K562 (cell line): Measurements from ENCODE around the gene BCAS3. TPM values are rescaled to one million over a fixed set of nuclear protein-coding genes. Genes with fewer than 3 reads are reported as not detected.

Experiments
- ATAC-seq: fragments of 200-7000 bp; cut with Tn5 transposase; 3 replicates; pipeline ENCODE4 v1.9.1; 2020; ENCODE audit warnings: moderate library complexity
- BruUV-seq: library from RNA; stranded (reverse); fragments of 400-500 nt; replicated peaks from 2 replicates; lab custom pipeline; 2021; lab: Mats Ljungman, UMichigan
- CTCF ChIA-PET: fragments of 300-600 bp; formaldehyde crosslinking; extraction: SDS; loops from one replicate; lab custom pipeline; 2021; ENCODE audit warnings: low intra/inter-chr PET ratio; lab: Yijun Ruan, JAX
- POLR2A ChIA-PET: fragments of 300-600, 350-650 bp; sonication (Branson Sonifier 250); formaldehyde crosslinking; extraction: SDS; loops from one replicate; lab custom pipeline; 2021; ENCODE audit warnings: antibody characterized with exemption, inconsistent platforms; lab: Yijun Ruan, JAX
- DNase-seq, 4 experiments: peaks; one replicate each; pipeline versions ENCODE4 v3.0.0 to v3.0.0-alpha.2; 2011 to 2018; ENCODE audit warnings: low spot score in 3 of 4, mixed read lengths in 3 of 4; ENCODE audit errors: extremely low read depth in 1 of 4
- FAIRE-seq: peaks from 2 replicates; lab custom pipeline; 2011; peaks lifted over from hg19 to GRCh38; lab: Jason Lieb, UNC
- H2AFZ ChIP-seq: 2 replicates; pipeline ENCODE4 v1.6.0; 2011; ENCODE audit warnings: low read depth, low read length, control low read depth, inconsistent platforms
- H3K27ac ChIP-seq: fragments of 200-600 bp; 3 replicates; pipeline ENCODE4 v1.8.0; 2011; ENCODE audit warnings: low read depth, mild to moderate bottlenecking, control low read depth, inconsistent platforms, low read length, moderate library complexity, mixed read lengths; ENCODE audit errors: extremely low read depth
- H3K27me3 ChIP-seq, 2 experiments: fragments of 300-600 bp in 1 of 2; 2 replicates in 1 of 2; 3 replicates in 1 of 2; pipeline versions ENCODE4 v1.6.0 to v1.8.0; 2011; ENCODE audit warnings: inconsistent platforms in 2 of 2, low read length in 2 of 2, mild to moderate bottlenecking in 1 of 2, mixed read lengths in 1 of 2, moderate library complexity in 1 of 2; ENCODE audit not compliant: control insufficient read depth in 2 of 2, insufficient read depth in 2 of 2
- H3K36me3 ChIP-seq: fragments of 300-600 bp; 3 replicates; pipeline ENCODE4 v1.8.0; 2011; ENCODE audit warnings: mild to moderate bottlenecking, low read length, inconsistent platforms; ENCODE audit not compliant: control insufficient read depth, insufficient read depth
- H3K4me1 ChIP-seq, 2 experiments: fragments of 200-600 bp in 1 of 2; replicated peaks in 1 of 2; 2 replicates in 1 of 2; 3 replicates in 1 of 2; pipeline versions ENCODE4 v1.5.1 to v1.8.0; 2011; ENCODE audit warnings: inconsistent platforms in 2 of 2, low read length in 2 of 2, mild to moderate bottlenecking in 1 of 2, mixed read lengths in 1 of 2, moderate library complexity in 1 of 2; ENCODE audit not compliant: control insufficient read depth in 2 of 2, insufficient read depth in 2 of 2
- H3K4me2 ChIP-seq: 2 replicates; pipeline ENCODE4 v1.6.1; 2011; ENCODE audit warnings: low read length, control low read depth, inconsistent platforms, mixed read lengths; ENCODE audit not compliant: insufficient read depth
- H3K4me3 ChIP-seq: fragments of 200-600 bp; sonication (generic), shearing (Covaris generic); 2 replicates; pipeline ENCODE4 v1.5.1; 2016; ENCODE audit warnings: control low read depth, inconsistent platforms
- H3K79me2 ChIP-seq: fragments of 200-600 bp; 3 replicates; pipeline ENCODE4 v1.8.0; 2011; ENCODE audit warnings: low read length, inconsistent platforms; ENCODE audit not compliant: control insufficient read depth, insufficient read depth
- H3K9ac ChIP-seq, 2 experiments: 2 replicates each; pipeline versions ENCODE4 v1.6.0 to v1.6.1; 2011; ENCODE audit warnings: low read depth in 2 of 2, low read length in 2 of 2, control low read depth in 1 of 2, inconsistent platforms in 1 of 2, mild to moderate bottlenecking in 1 of 2, mixed read lengths in 1 of 2; ENCODE audit not compliant: insufficient read depth in 1 of 2
- H3K9me1 ChIP-seq: one replicate; pipeline ENCODE4 v1.6.0; 2011; ENCODE audit warnings: inconsistent platforms, mild to moderate bottlenecking, low read length, moderate library complexity; ENCODE audit not compliant: control insufficient read depth, insufficient read depth
- H3K9me3 ChIP-seq: replicated peaks from 2 replicates; pipeline ENCODE4 v1.5.1; 2011; ENCODE audit warnings: low read depth, low read length, inconsistent platforms; ENCODE audit not compliant: control insufficient read depth, insufficient read depth
- H4K20me1 ChIP-seq: replicated peaks from 2 replicates; pipeline ENCODE4 v1.6.1; 2011; ENCODE audit warnings: low read length, inconsistent platforms, mixed read lengths; ENCODE audit not compliant: control insufficient read depth, insufficient read depth
- ARID1B ChIP-seq: fragments of 450-650 bp; IDR thresholded peaks from 2 replicates; pipeline ENCODE4 v1.6.1; 2016; ENCODE audit warnings: antibody characterized with exemption, mild to moderate bottlenecking, inconsistent platforms
- ESRRA ChIP-seq: fragments of 450-650 bp; IDR thresholded peaks from 2 replicates; pipeline ENCODE4 v1.6.1; 2014; ENCODE audit warnings: low read depth, mild to moderate bottlenecking, moderate library complexity, borderline replicate concordance
- MLX ChIP-seq, 2 experiments: fragments of 450-650 bp in 1 of 2; sonication (generic) in 1 of 2; formaldehyde crosslinking; conservative IDR thresholded peaks; 2 replicates each; pipeline versions ENCODE4 v1.4.0 to v1.8.1; 2020 to 2022; ENCODE audit warnings: mild to moderate bottlenecking in 1 of 2, missing genetic modification reagents in 1 of 2
- NFIC ChIP-seq: fragments of 450-650 bp; IDR thresholded peaks from 2 replicates; pipeline ENCODE4 v1.6.1; 2017; ENCODE audit warnings: mild to moderate bottlenecking, inconsistent platforms
- RBM25 ChIP-seq: fragments of 200-400 bp; formaldehyde crosslinking; IDR thresholded peaks from 2 replicates; pipeline ENCODE4 v1.6.1; 2018; ENCODE audit warnings: low read length, low read depth, moderate library complexity; ENCODE audit not compliant: severe bottlenecking
- XRCC5 ChIP-seq: fragments of 200-400 bp; formaldehyde crosslinking; IDR thresholded peaks from 2 replicates; pipeline ENCODE4 v1.6.1; 2017; ENCODE audit warnings: low read depth, mild to moderate bottlenecking, low read length
- ZBTB11 ChIP-seq, 3 experiments: fragments of 200-800 bp in 1 of 3; fragments of 250-450 bp in 1 of 3; fragments of 450-650 bp in 1 of 3; sonication (Bioruptor Pico) in 1 of 3; sonication (Bioruptor generic) in 1 of 3; formaldehyde crosslinking in 1 of 3; IDR thresholded peaks; 2 replicates each; pipeline versions ENCODE4 v1.6.1 to v1.8.0; 2016 to 2022; ENCODE audit warnings: mild to moderate bottlenecking in 2 of 3, missing genetic modification characterization in 2 of 3, missing compliant biosample characterization in 1 of 3, moderate library complexity in 1 of 3
- ZC3H4 ChIP-seq: sonication (generic); formaldehyde crosslinking; IDR thresholded peaks from 2 replicates; pipeline ENCODE4 v1.9.0; 2021; ENCODE audit warnings: missing genetic modification reagents, borderline replicate concordance
- ZKSCAN8 ChIP-seq: fragments of 200-800 bp; sonication (Bioruptor generic); IDR thresholded peaks from 2 replicates; pipeline ENCODE4 v1.6.1; 2016; ENCODE audit warnings: missing genetic modification characterization, missing compliant biosample characterization
- WGBS: fragments of 100-300 bp; shearing (Covaris generic); methylation state at CpG from one replicate; pipeline ENCODE4 v1.1.6; 2016; ENCODE audit warnings: low coverage, mixed read lengths; ENCODE audit not compliant: insufficient coverage; ENCODE audit errors: missing lambda C conversion rate; 5-methylcytosine and 5-hydroxymethylcytosine counted together
- in situ Hi-C: fragments of 300-500 bp; cut with MboI; formaldehyde crosslinking; loops from 4 replicates; pipeline ENCODE4 v1.15.0; 2018; ENCODE audit warnings: inconsistent platforms, mixed read lengths
- intact Hi-C: fragments of 100-400 bp; cut with micrococcal nuclease; formaldehyde crosslinking; loops from 2 replicates; pipeline ENCODE4 v1.14.2; 2022
- polyA plus RNA-seq, 8 experiments: library from polyadenylated mRNA; depleted of rRNA in 4 of 8; stranded (reverse) in 5 of 8; unstranded in 3 of 8; fragments of >200 nt; fragmentation: Nextera tagmentation in 2 of 8; fragmentation: Illumina TruSeq in 1 of 8; extraction: Ambion mirVana in 2 of 8; extraction: Trizol in 1 of 8; gene quantifications; 2 replicates each; pipeline versions ENCODE4 v1.2.1 to v1.2.3, GENCODE V29; 2011 to 2014; ENCODE audit warnings: inconsistent platforms in 1 of 8, missing spikeins in 1 of 8
- total RNA-seq, 7 experiments: library from RNA; depleted of rRNA in 6 of 7; stranded (reverse); fragments of >200 nt in 6 of 7; fragmentation: Illumina TruSeq in 2 of 7; extraction: Trizol in 2 of 7; gene quantifications; 2 replicates each; pipeline versions ENCODE4 v1.2.1 to v1.2.3, GENCODE V29; 2011 to 2021; ENCODE audit warnings: low replicate concordance in 1 of 7

Gene BCAS3
- total and polyA plus RNA-seq, 9 of the 15 experiments (the other 6 are each of a cell fraction or from before 2014, with no cell fraction given) = 1.9 to 5.5 (median 3.5) TPM

GRCh38 chr17:61053469-61053868 lies 375.8 kb downstream of the BCAS3 start:
- Histone ChIP-seq H4K20me1 (no peaks in the 10 kb centered on the region), H3K4me1 (no peaks in the 10 kb centered on the region), H3K9ac (no peak overlapping the region), H3K27ac (no peak overlapping the region), H3K4me3 (no peak overlapping the region), H3K9me1 (no peaks in the 10 kb centered on the region), H2AFZ (no peak overlapping the region), H3K79me2 (no peaks in the 10 kb centered on the region), H3K27me3 (peaks cover 0 to 3% of the 10 kb centered on the region in 2 experiments; a peak in 1 of 5 replicates), H3K4me2 (no peak overlapping the region), H3K9me3 (no peaks in the 10 kb centered on the region), H3K36me3 (no peaks in the 10 kb centered on the region)
- DNase-seq (no peak), ATAC-seq (no peak), FAIRE-seq (no peak)
- TF ChIP-seq MLX (CRISPR knock-in tag; conservative IDR thresholded peaks at IDR 0.05) (no peak), NFIC (no peak), ESRRA (no peak), RBM25 (no peak), ZBTB11 (CRISPR knock-in tag; IDR thresholded peaks at IDR 0.05) (peak in 1 of 3 experiments; percentile 40; a peak in 1 of 6 replicates), ZKSCAN8 (CRISPR knock-in tag) (no peak), ZC3H4 (CRISPR knock-in tag) (no peak), XRCC5 (no peak), ARID1B (no peak)
- in situ Hi-C loops (no loop called here), intact Hi-C loops (no loop called here)
- POLR2A ChIA-PET = interaction anchor here (0.6 kb wide), 1 partner anchor 304 kb away, joined by 3 read pairs; no protein-coding TSS in a partner anchor
- no TSS peak for BruUV-seq
- CTCF ChIA-PET = no interaction called here
- WGBS = 5% methylated on average over 1 of the region's 1 CpG
